Stimulated activated CD8-positive, alpha-beta memory T cell treated with anti-CD3 and anti-CD28 coated beads, Interleukin-7, amount 100 ng/mL, for 4 hours (primary cell): ENCODE data around the gene STAM2.

Experiments used
- DNase-seq, 2 donors: peaks; one replicate each; pipeline ENCODE4 v3.0.0-alpha.2; 2020; ENCODE audit warnings: low read depth in 2 of 2

The STAM2 gene

DNA sequence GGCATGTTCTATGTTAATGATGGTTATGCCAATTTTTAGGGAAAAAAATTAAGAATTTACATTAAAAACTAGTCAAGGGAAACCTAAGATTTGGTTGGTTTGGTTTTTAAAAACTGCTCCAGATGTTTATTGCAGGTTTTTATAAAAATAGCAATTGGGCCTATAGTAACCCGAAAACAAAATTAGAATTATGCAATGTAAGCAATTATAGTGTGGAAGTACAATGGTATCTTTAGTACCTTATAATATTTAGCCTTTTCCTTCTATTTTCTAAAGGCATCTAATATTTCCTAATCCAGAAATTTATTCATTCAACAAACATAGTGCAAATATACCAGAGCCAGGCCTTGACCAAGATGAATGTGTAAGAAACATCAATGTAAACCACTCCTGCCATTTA, 104.0 kb downstream of the STAM2 start:
- DNase-seq = no peak

DNA sequence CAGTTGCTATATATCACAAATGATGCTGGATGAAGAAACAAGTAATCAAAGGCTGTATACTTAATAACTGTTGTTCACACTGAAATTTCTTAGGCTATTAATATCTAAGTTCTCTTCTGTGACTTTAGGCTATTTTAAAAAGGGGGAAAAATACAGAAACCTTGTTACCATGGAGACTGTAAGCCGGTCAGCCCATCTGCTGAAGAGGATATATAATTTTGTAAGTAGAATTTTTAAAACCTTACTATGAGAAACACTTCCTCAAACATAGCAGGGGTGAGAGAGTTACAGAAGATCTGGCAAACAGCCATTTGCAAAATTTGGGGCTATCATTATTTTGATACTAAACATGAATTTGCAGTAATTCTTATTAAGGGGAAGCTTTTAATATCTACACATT, 104.5 kb downstream of the STAM2 start:
- no peak for DNase-seq

DNA sequence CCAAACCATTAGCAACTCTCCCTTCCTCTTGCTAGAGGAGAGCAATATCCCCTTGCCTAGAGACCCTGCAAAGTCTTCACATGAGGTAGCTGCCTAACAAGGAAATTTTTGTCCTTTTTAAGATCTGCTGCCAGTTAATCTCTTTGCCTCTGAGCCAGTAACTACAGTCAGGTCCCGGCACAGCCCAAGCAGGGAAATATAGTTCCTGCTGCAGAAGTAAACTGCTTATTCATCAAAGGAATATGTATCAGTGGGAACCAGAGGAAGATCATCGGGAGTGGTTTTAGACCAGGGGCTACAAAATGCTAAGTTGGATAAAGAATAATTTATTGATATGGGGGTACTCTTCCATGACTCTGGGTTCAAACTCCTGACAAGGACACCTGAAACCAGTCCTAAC, 107.3 kb downstream of the STAM2 start:
- no peak for DNase-seq

DNA sequence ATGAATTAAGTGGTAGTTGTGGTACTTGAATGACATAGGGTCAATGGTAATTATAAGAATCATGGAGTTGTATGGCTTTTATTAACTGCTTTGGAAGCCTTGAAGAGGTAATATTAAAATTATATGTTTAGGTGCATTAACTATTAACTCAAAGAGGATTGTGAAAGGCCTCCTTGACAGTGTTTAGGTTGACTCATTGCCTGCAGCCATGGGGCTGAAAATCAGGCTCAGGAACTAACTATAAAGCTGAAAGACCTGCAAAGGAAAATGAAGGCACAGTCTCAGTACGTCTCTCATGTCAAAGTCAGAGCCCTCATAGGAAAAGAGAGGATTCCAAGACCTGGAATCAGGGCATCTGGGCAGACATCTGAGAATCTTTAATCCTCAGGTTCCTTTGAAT, 107.7 kb downstream of the STAM2 start:
- no peak for DNase-seq
